NCI-H2227 treated with DMSO at 0.1 percent for 48 hours (cell line): Measurements from ENCODE around the gene PTPN20.

Experiments used
- DNase-seq: peaks from one replicate; lab custom pipeline; 2025; lab: John Stamatoyannopoulos, UW

The PTPN20 gene

GRCh38 chr10:47048526-47048905 is 137.3 kb downstream of the PTPN20 start:
- DNase-seq, result no peak

- no peak for DNase-seq
Observed at GRCh38 chr10:47049056-47049851, 138.0 kb downstream of the PTPN20 start.

DNA sequence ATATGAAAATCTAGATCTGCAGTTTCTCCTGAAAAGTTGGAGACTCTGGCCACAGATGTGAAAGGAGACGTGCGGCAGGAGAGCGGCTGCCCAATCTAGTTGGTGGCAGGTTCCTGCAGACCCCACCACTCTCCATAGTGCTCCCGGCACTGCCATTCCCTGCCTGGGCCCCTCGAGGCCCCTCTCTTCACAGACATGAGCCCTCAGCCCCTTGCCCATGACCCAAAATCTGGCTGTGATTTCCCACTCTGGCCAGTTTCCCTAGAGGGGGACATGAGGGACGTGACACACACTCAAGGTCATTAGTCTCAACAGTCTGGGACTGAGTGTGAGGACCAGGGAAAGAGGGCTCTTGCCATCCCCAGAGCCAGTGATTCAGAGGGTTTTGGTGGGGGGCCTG is 138.7 kb downstream of the PTPN20 start:
- DNase-seq, result no peak

DNA sequence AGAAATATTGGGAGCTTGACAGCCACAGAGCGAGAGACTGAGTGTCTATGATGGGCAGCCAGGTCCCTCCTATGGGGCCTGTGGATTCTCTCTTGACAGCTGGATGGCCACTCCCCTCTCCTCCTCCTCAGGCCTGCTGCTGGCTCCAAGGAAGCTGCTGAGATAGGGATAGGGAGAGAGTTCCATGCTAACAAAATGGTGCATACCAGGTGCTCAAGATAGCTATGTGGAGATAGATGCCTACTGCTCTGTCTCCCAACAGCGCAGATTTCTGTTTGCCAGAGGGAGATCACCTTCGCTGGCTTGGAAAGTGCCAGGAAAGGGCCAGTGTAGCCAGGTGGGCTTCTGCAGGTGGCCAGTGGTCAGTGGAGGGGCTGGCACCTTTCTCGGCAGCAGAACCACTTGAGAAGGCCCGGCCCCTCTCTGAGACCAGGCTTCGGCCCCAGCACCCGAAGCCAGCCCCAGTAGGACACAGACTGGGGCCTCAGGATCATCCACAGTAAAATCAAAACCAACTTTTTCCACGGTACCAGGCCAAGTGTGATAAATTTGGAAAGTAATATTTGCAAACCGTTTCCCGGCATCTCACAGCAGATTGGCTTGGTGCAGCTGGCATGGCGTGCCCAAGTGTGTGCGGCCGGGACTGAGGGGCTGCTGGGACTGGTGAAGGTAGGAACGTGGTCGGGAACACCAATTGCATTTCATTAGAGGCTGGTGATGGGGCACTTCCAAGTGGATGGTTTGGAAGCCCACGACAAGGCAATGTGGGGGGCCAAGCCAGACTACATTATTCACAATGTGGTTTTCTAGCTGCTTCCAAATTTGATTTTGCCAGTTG is 139.6 kb downstream of the PTPN20 start:
- DNase-seq, result no peak

DNA sequence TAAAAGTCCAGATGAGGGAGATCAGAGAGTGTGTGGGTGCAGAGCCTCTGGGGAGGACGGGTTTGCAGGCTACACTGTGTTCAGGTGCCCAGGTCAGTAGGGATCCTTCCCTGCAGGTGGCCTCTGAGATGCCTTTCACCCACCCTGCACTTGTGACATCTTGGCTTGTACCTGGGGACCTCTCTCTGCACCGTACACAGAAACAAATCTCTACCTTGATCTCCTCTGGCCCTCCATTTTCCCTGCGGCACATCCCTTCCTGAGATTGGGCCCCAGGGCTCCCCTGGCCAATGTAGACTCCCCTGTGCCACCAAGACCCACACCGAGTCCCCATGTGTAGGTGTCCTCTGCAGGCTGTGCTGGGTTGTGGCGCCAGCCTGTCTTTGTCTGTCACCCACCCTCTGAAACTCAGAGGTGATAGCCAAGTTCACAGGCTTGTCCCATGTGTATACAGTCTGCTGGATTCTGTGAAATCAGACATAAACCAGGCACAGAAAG is 140.6 kb downstream of the PTPN20 start:
- no peak for DNase-seq
